Mesothelial cell of epicardium (in vitro differentiated cells): ENCODE results near the gene MACROD2. TPM values are rescaled to one million over a fixed set of nuclear protein-coding genes. Genes with fewer than 3 reads are reported as not detected.

ENCODE experiments used
- DNase-seq, 2 experiments: peaks; one replicate each; pipeline ENCODE4 v3.0.0; 2021; ENCODE audit warnings: low spot score in 2 of 2; ENCODE audit not compliant: unreplicated experiment in 2 of 2
- H3K27ac Mint-ChIP-seq: 2 replicates; pipeline ENCODE4 v1.8.0; 2021; ENCODE audit warnings: mixed read lengths
- H3K27me3 Mint-ChIP-seq: 2 replicates; pipeline ENCODE4 v1.8.0; 2021; ENCODE audit warnings: low read depth, mixed read lengths
- H3K36me3 Mint-ChIP-seq: 2 replicates; pipeline ENCODE4 v1.8.0; 2021; ENCODE audit warnings: mixed read lengths
- H3K4me1 Mint-ChIP-seq: 2 replicates; pipeline ENCODE4 v1.8.0; 2021; ENCODE audit warnings: mixed read lengths
- H3K4me3 Mint-ChIP-seq: 2 replicates; pipeline ENCODE4 v1.8.0; 2021; ENCODE audit warnings: mild to moderate bottlenecking, moderate library complexity, mixed read lengths
- H3K9me3 Mint-ChIP-seq: 2 replicates; pipeline ENCODE4 v1.8.0; 2021; ENCODE audit warnings: mixed read lengths
- total RNA-seq: library from RNA; stranded (reverse); gene quantifications from 3 replicates; pipeline ENCODE4 v1.2.1, GENCODE V29; 2021
- TF ChIP-seq, protein P1 (sequence below): fragments of 200-600 bp; sonication (generic); IDR thresholded peaks from one replicate; pipeline ENCODE4 v1.5.0; 2021; ENCODE audit warnings: antibody characterized with exemption; ENCODE audit not compliant: unreplicated experiment

The MACROD2 gene
- total RNA-seq, 1 donor from 2014 or later: 10.0 TPM

DNA sequence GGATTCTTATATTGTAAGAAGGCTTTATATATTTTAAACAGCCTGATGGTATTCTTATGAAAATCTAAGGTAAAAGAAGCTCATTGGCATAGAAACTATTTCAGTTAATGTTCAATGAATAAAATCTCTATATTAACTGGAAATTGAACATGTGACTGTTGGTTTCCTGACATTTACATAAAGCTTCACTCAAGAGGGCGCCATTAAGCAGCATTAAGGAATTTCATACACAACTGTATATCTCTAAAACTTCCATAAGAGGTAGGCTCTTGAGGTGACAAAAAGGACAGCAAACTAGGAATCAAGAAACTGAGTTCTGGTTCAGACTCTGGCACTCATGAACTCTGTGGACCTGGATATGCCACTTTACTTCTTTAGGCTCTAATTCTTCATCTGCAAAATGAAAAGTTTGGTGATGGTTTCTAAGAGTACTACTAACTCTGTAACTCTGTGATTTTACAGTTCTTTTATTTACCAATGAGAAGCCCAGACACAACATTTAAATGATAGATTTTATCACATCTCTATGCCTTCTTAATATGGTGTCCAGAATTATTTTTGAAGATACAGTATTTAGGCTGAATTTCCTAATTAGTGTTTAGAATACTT is 194.6 kb downstream of the MACROD2 start:
- H3K4me1 Mint-ChIP-seq: peaks cover 20% of the 10 kb centered on the region
- peaks cover 4% of the 10 kb centered on the region for H3K9me3 Mint-ChIP-seq
- no peaks in the 10 kb centered on the region for H3K27me3 Mint-ChIP-seq
- H3K4me3 Mint-ChIP-seq: no peak overlapping the region
- TF ChIP-seq, protein P1, sequence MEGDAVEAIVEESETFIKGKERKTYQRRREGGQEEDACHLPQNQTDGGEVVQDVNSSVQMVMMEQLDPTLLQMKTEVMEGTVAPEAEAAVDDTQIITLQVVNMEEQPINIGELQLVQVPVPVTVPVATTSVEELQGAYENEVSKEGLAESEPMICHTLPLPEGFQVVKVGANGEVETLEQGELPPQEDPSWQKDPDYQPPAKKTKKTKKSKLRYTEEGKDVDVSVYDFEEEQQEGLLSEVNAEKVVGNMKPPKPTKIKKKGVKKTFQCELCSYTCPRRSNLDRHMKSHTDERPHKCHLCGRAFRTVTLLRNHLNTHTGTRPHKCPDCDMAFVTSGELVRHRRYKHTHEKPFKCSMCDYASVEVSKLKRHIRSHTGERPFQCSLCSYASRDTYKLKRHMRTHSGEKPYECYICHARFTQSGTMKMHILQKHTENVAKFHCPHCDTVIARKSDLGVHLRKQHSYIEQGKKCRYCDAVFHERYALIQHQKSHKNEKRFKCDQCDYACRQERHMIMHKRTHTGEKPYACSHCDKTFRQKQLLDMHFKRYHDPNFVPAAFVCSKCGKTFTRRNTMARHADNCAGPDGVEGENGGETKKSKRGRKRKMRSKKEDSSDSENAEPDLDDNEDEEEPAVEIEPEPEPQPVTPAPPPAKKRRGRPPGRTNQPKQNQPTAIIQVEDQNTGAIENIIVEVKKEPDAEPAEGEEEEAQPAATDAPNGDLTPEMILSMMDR: no peak
- DNase-seq: no peak
- no peak overlapping the region for H3K27ac Mint-ChIP-seq
- H3K36me3 Mint-ChIP-seq: no peaks in the 10 kb centered on the region

- TF ChIP-seq, protein P1: no peak
- Mint-ChIP-seq H3K27me3 (no peaks in the 10 kb centered on the region), H3K9me3 (peaks cover 3% of the 10 kb centered on the region), H3K27ac (no peak overlapping the region), H3K4me3 (no peak overlapping the region), H3K4me1 (peaks cover 30% of the 10 kb centered on the region), H3K36me3 (no peaks in the 10 kb centered on the region)
- DNase-seq: no peak
Observed at GRCh38 chr20:14191559-14191958, 196.2 kb downstream of the MACROD2 start.

- Mint-ChIP-seq H3K27ac (no peak overlapping the region), H3K36me3 (no peaks in the 10 kb centered on the region), H3K9me3 (no peaks in the 10 kb centered on the region), H3K4me3 (no peak overlapping the region), H3K27me3 (no peaks in the 10 kb centered on the region), H3K4me1 (peaks cover 43% of the 10 kb centered on the region)
- TF ChIP-seq, protein P1: no peak
- no peak for DNase-seq
Observed at GRCh38 chr20:14193443-14193842, 198.1 kb downstream of the MACROD2 start.

GRCh38 chr20:14193885-14194284 is 198.6 kb downstream of the MACROD2 start:
- no peak for DNase-seq
- H3K4me1 Mint-ChIP-seq: peaks cover 47% of the 10 kb centered on the region
- no peak overlapping the region for H3K27ac Mint-ChIP-seq
- H3K27me3 Mint-ChIP-seq: no peaks in the 10 kb centered on the region
- H3K36me3 Mint-ChIP-seq: no peaks in the 10 kb centered on the region
- H3K9me3 Mint-ChIP-seq: no peaks in the 10 kb centered on the region
- TF ChIP-seq, protein P1: no peak
- H3K4me3 Mint-ChIP-seq: no peak overlapping the region

- Mint-ChIP-seq H3K27me3 (no peaks in the 10 kb centered on the region), H3K4me1 (peaks cover 40% of the 10 kb centered on the region), H3K36me3 (no peaks in the 10 kb centered on the region), H3K9me3 (no peaks in the 10 kb centered on the region), H3K27ac (peak overlapping the region; percentile 54), H3K4me3 (no peak overlapping the region)
- TF ChIP-seq, protein P1: no peak
- no peak for DNase-seq
Observed at GRCh38 chr20:14197097-14197496, 201.8 kb downstream of the MACROD2 start.
